Measurements from ENCODE around the gene WFDC11. TPM values are rescaled to one million over a fixed set of nuclear protein-coding genes. Genes with fewer than 3 reads are reported as not detected.
"Not testable (repeated sequence)": the region's sequence is repeated elsewhere in the genome, so short reads cannot be mapped to it uniquely, and the experiment has no call there.

Gene WFDC11
- total RNA-seq = not detected in 2 replicates

DNA sequence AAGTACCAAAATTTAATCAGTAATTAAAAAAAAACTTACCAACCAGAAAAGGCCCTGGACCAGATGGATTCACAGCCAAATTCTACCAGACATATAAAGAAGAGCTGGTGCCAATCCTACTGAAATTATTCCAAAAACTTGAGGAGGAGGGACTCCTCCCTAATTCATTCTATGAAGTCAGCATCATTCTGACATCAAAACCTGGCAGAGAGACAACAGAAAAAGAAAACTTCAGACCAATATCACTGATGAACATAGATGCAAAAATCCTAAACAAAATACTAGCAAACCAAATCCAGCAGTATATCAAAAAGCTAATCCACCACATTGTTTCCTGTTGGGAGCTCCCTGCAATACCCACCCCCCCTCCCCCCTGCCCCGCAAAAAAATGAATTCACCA lies at the start of gene WFDC11:
Gene WFDC11, minus strand, starts transcription at position 101 of the 400 bp plus-strand sequence. CDS start 19,639 bp downstream, outside the sequence.
- DNase-seq = no peak

DNA sequence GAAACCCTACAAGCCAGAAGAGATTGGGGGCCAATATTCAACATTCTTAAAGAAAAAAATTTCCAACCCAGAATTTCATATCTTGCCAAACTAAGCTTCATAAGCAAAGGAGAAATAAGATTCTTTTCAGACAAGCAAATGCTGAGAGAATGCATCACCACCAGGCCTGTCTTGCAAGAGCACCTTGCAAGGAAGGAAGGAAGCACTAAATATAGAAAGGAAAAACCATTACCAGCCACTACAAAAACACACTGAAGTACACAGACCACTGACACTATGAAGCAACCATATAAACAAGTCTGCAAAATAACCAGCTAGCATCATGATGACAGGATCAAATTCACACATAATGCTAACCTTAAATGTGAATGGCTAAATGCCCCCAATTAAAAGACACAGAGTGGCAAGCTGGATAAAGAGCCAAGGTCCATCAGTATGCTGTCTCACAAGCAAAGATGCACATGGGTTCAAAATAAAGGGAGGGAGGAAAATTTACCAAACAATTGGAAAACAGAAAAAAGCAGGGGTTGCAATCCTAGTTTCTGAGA lies 46.2 kb upstream of the WFDC11 start:
- not testable (repeated sequence) for DNase-seq

DNA sequence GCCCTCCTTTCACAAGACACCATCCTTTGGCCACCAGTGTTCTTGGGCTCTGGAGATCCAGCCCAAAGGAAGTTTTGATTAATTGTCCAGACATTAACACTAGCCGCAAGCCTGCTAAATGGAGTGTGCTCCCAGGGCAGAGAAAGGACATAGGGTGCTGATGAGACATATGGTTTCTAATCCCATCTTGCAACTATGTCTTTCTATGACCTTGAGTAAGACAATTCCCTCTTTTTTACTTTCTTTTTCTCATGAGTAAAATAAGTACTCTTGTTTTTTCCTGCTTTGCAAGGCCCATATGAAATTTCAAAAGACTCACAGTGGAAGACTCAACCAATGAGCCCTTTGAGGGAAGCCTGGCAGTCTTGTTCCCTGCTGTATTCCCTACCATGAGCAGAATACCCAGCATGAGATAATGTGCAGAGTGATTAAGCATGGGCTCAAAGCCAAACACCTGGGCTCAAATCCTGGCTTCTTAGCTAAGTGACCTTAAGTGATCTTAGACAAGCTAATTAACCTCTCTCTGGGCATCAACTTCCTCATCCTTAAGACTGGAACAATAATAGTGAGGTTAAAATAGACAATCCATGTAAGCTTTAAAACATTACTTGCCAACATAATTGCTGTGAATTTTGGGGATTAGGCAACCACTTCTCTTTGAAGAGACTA lies 35.1 kb upstream of the WFDC11 start, which contains the start of gene WFDC10B:
Gene WFDC10B, minus strand, starts transcription at position 51 of the 669 bp plus-strand sequence. CDS start 19,027 bp downstream, outside the sequence.
- DNase-seq = no peak

DNA sequence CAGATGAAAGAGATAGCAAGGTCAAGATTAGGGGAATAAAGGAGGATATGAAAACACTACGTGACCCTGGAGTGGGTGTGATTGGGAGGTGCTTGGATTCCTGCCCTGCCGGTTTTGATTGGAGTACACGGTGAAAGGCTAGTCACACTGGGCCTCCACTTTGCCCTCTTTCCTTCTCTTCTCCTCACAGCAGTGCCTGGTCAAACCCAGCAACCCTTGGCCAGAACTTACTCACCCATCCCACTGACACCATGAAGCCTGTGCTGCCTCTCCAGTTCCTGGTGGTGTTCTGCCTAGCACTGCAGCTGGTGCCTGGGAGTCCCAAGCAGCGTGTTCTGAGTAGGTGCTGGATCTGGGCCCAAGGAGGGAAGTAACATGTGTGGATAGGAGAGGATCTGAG lies 31.8 kb upstream of the WFDC11 start, which contains the start of gene WFDC13:
Gene WFDC13, plus strand, starts transcription at position 166 of the 400 bp plus-strand sequence. Its CDS starts 86 bp downstream, at position 252.
- DNase-seq = no peak

DNA sequence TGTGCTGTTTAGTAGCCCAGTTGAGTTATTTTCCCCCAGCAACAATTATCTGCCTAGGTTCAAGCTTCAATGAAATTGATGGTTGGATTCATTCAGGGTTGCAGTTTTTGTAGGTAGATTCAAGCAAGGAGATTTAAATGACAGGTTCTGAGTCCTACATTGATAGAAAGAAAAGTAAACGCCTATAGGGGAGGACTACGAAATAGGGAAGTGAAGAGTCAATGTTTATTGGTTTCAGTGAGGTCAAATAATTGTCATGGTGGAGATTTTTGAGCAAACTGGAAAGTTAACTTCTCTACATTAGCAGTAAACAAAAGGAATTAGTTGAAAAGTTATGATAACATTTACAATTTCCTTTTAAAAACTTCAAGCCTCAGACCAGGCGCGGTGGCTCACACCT lies 31.1 kb upstream of the WFDC11 start:
- no peak for DNase-seq

DNA sequence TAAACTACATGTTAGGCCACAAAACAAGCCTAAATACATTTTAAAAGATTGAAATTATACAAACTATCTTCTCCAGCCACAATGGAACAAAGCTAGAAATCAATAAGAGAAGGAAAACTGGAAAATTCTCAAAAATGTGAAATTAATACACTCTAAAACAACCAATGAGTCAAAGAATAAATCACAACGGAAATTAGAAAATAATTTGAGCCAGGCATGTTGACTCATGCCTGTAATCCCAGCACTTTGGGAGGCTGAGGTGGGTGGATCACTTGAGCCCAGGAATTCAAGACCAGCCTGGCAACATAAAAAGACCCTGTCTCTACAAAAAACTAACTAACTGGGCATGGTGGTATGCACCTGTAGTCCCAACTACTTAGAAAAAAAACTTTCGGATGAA lies 25.5 kb upstream of the WFDC11 start:
- DNase-seq = no peak

DNA sequence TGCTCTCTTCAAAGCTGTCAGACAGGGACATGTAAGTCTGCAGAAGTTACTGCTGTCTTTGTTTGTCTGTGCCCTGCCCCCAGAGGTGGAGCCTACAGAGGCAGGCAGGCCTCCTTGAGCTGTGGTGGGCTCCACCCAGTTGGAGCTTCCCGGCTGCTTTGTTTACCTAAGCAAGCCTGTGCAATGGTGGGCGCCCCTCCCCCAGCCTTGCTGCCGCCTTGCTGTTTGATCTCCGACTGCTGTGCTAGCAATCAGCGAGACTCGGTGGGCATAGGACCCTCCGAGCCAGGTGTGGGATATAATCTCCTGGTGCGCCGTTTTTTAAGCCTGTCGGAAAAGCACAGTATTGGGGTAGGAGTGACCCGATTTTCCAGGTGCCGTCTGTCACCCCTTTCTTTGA lies 23.3 kb upstream of the WFDC11 start:
- DNase-seq = not testable (repeated sequence)

DNA sequence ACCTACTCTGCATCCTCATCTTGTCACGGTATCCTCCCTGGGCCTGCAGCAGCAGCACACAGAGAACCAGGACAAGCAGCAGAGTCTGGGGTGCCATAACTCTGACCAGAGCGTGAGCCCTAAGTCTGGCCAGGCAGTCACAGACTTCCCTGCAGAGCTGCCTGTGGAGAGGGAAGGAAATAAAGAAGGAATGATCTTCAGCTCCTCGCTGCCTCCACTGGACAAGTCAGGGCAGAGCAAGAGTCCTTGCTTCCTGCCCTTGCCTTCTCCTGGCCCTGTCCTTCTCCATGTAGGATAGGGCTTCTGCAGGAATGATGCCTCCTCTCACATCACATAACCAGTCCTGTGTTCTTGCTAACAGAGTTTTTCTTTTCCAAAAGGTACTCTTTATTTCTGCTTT lies 15.9 kb upstream of the WFDC11 start:
- no peak for DNase-seq

DNA sequence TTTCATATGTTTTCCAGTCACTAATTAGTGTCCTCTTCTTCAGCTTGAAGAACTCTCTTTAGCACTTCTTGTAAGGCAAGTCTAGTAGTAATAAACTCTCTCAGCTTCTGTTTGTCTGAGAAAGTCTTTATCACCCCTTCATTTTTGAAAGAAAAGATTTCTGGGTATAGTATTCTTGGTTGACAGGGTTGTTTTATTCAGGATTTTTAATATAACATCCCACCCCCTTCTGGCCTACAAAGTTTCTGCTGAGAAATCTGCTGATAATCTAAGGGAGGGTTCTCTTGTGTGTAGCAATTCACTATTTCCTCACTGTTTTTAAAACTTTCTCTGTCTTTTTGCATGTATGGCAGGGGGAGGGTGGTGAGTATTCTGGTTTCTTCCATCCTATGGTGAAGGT lies 9.6 kb upstream of the WFDC11 start:
- no peak for DNase-seq

DNA sequence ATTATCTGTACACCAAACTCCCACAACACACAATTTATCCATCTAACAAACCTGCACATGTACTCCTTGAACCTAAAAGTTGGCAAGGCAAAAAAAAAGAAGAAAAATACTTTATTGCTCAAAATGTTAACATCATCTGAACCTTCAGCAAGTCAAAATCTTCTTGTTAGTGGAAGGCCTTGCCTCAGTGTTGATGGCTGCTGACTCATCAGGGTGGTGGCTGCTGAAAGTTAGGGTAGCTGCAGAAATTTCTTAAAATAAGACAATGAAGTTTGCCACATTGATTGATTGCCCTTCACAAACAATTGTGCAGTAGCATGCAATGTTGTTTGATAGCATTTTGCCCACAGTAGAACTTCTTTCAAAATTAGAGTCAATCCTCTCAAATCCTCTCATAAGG lies 2.7 kb upstream of the WFDC11 start:
- DNase-seq = no peak

DNA sequence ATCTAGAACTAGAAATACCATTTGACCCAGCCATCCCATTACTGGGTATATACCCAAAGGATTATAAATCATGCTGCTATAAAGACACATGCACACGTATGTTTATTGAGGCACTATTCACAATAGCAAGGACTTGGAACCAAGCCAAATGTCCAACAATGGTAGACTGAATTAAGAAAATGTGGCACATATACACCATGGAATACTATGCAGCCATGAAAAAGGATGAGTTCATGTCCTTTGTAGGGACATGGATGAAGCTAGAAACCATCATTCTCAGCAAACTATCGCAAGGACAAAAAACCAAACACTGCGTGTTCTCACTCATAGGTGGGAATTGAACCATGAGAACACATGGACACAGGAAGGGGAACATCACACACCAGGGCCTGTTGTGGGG lies 13.0 kb downstream of the WFDC11 start:
- DNase-seq = not testable (repeated sequence)

DNA sequence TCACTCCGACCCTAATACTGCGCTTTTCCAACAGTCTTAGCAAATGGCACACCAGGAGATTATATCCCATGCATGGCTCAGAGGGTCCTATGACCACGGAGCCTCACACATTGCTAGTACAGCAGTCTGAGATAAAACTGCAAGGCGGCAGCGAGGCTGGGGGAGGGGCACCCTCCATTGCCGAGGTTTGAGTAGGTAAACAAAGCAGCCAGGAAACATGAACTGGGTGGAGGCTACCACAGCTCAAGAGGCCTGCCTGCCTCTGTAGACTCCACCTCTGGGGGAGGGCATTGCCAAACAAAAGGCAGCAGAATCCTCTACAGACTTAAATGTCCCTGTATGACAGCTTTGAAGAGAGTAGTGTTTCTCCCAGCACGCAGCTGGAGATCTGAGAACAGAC lies 18.3 kb downstream of the WFDC11 start:
- DNase-seq = not testable (repeated sequence)

DNA sequence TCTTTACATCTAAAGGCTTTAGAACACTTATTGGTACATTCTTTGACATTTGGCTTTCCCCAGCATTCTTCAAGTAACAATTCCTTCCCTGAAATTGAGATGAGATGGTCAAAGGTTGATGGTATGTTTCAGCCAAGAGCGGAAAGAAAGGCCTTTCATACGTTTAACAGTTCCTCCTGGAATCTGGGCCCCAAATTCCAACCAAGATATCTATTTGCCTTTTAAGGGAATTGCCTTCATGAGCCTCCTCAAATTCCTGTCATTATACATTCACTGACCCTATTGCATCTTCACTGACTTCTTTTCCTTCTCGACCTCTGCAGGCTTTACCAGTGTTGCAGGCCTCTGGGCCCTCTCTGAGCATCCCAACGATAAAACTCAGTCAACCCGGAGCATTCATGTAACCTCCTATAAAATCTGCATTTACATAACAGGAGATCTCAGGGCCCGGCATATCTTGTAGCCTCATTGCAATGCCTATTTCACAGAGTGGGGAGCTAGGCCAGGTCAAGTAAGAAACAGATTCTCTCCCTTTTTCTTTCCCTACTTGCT lies 20.7 kb downstream of the WFDC11 start:
- DNase-seq = no peak

DNA sequence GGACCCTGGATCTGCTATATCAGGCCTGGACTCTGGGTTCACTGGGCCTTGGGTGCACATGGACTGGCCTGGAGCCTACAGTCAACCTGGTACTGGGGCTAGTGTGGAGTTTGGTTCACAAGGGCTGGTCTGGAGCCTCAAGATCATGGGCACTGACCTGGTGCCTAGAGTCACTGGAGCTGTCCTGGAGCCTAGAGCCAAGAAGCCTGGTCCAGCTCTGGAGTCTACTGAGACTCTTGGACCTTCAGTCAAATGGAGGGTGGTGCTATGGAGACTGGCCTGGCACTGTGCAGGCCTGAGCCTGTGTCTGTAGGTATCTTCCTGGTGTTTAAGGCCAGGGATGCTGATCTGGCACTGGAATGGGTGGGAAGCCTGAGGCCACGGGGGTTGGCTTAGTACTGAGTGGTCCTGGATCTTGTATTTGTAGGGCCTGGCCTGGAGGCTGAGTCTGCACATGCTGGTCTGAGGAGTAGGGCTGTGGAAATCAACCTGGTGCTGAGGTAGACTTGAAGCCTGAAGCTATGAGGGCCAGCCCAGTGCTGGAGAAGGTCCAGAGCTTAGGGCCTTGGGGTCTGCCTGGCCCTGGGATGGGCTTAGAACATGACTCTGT lies 22.5 kb downstream of the WFDC11 start:
- DNase-seq = no peak

DNA sequence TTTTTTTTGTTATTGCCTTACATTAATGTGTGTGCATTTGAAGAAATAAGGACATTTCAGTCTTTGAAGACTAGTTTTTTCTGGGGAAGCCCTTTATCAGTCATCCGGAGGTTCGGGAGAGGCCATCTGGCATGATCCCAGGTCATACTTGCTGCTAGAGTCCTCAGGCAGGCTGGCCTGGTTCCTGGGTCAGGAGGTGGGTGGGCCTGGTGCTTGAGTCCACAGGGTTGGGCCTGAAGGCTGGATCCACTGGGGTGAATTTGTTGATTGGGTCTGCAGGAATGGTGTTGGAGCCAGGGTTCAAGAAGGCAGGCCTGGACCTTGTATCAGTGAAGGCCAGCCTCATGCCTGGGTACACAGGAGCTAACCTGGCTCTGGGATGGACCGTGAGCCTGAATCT lies 23.2 kb downstream of the WFDC11 start:
- DNase-seq = no peak

DNA sequence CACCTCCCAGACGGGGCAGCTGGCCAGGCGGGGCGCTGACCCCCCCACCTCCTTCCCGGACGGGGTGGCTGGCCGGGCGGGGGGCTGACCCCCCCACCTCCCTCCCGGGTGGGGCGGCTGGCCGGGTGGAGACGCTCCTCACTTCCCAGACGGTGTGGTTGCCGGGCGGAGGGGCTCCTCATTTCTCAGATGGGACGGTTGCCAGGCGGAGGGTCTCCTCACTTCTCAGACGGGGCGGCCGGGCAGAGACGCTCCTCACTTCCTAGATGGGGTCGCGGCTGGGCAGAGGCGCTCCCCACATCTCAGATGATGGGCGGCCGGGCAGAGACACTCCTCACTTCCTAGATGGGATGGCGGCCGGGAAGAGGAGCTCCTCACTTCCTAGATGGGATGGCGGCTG lies 24.2 kb downstream of the WFDC11 start:
- not testable (repeated sequence) for DNase-seq

DNA sequence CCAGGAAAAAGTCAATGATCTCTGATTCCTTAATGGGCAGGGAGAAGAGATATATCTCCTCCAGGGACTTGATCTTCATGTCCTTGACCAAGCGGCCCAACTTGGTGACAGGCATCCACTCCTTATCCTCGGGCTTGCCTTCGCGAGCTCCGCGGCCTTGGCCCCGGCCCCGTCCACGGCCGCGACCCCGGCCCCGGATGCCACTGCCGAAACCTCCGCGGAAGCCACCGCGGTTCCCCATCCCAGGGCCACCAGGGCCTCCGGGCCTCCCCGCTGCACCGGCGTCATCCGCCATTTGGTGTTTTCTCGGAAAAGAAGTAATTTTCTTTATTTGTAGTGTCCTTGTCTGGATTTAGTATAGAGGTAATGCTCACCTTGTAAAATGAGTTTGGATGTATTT lies 29.0 kb downstream of the WFDC11 start:
- not testable (repeated sequence) for DNase-seq

DNA sequence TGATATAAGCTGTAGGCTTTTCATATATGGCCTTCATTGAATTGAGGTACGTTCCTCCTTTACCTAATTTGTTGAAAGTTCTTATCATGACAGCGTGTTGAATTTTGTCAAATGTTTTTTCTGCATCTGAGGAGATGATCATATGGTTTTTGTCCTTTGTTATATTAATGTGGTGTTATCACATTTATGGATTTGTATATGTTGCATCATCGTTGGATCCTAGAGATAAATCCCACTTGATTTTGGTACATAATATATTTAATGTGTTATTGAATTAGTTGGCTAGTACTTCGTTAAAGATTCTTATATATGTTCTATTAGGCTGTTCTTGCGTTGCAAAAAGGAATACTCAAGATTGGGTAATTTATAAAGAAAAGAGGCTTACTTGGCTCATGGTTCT lies 30.4 kb downstream of the WFDC11 start:
- no peak for DNase-seq

DNA sequence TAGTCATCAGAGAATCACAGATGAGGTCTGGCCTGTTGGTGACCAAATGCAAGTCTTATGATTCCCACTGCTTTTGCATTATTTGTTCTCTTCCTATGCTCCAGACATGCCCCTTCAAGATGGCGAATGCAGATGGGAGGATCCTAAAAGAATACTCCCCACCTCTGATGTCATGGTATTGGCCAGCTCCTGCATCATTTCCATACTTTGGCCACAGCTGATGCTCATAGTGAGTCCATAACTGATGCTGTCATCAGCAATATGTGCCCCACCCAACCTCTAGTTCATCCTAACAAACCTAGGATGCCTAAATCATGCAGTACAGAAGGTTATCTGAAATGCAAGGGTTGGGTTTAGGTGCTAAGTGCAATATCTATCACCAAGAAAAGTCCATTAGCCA lies 33.5 kb downstream of the WFDC11 start:
- no peak for DNase-seq

DNA sequence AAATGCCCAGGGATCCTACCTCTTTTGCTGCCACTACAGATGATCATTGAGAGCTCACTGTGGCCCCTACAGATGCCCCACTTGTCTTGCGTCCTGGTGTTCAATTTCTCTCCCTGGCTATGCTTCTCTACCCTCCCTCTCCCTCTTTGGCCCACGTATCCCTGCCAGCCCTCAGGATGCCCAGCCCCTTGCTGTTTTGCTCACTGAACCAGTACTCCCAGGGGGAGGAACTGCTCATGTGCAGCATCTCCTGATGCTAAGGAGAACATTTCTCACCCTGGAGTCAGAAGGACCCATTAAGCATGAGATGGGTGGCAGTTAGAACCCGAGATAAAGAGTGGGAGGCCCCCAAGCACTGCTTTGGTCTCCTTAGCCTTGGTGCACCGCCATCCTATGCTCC lies 38.9 kb downstream of the WFDC11 start, which contains the start of gene WFDC9:
Gene WFDC9, minus strand, starts transcription at position 101 of the 400 bp plus-strand sequence. CDS start 21,103 bp downstream, outside the sequence.
- DNase-seq = no peak

DNA sequence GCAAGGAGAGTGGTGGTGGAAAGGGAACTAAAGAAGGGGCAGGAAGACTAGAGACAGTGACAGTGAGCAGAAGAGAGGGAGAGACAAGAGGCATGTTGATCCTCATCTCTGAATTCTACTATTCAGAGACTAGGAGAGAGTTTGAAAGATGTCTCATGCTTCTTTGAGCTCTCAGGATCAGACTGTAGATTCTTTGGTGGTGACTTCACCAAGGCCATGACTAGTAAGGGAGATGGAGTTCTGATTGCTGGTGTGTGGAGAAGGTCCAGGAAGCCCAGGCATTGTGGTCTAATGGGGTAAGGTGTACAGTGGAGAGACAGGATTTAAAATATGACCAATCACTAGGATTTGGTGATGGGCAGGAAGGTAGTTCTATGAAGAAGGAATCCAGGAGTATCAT lies 39.7 kb downstream of the WFDC11 start:
- no peak for DNase-seq

DNA sequence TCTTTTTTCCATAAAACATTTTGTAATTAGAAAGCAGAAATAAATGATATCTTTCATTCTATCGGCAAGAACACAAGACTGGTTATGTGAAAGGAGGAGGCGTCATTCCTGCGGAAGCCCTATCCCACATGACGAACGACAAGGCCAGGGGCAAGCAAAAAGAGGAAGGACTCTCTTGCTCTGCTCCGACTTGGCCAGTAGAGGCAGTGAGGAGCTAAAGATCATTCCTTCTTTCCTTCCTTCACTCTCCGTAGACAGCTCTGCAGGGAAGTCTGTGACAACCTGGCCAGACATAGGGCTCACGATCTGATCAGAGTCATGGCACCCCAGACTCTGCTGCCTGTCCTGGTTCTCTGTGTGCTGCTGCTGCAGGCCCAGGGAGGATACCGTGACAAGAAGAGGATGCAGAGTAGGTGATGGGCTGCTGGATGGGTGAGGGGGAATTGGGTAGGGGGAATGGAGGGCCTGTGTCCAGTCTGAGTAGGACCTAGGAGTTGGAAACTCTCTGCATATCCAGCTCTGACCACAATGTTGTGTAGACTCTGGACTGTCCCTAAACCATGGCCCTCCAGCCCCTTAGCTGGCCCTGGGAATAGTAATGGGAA lies 40.4 kb downstream of the WFDC11 start, which contains the start of gene WFDC10A:
Gene WFDC10A, plus strand, starts transcription at position 244 of the 605 bp plus-strand sequence. Its CDS starts 75 bp downstream, at position 319.
- DNase-seq = peak; percentile 56

DNA sequence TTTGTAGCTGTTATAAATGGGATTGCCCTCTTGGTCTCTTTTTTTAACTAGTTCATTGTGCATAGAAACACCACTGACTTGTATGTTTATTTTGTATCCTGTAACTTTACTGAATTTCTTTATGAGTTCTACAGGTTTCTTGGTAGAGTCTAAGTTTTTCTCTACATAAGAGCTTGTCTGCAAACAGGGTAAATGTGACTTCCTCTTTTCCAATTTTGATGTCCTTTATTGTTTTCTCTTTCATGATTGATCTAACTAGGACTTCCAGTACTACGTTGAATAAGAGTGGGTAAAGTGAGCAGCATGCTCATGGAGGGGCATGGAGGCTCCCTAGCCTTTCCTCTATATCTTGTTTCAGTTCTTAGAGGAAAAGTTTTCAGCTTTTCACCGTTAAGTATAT lies 43.5 kb downstream of the WFDC11 start:
- DNase-seq = no peak

All from dermis blood vessel endothelial cell (primary cell).